BE2C (cell line): ENCODE results near the gene VEGFA.

Experiments used
- DNase-seq: peaks from one replicate; pipeline ENCODE4 v3.0.0-alpha.2; 2020
- H3K27me3 ChIP-seq: fragments of 250-450 bp; sonication (Bioruptor Pico); 2 replicates; pipeline ENCODE4 v1.5.1; 2020; ENCODE audit warnings: mild to moderate bottlenecking
- H3K36me3 ChIP-seq: fragments of 250-450 bp; sonication (Bioruptor Pico); 2 replicates; pipeline ENCODE4 v1.5.1; 2020; ENCODE audit warnings: mild to moderate bottlenecking
- H3K4me1 ChIP-seq: fragments of 250-450 bp; sonication (Bioruptor Pico); 2 replicates; pipeline ENCODE4 v1.5.1; 2020
- H3K4me3 ChIP-seq: 2 replicates; pipeline ENCODE4 v1.5.1; 2011; ENCODE audit warnings: low read depth, low read length
- H3K9me3 ChIP-seq: fragments of 250-450 bp; sonication (Bioruptor Pico); 2 replicates; pipeline ENCODE4 v1.5.1; 2020
- TF ChIP-seq, protein P1 (sequence below): IDR thresholded peaks from 2 replicates; pipeline ENCODE4 v1.5.1; 2012; ENCODE audit warnings: mild to moderate bottlenecking, low read depth, low read length

Gene VEGFA

DNA sequence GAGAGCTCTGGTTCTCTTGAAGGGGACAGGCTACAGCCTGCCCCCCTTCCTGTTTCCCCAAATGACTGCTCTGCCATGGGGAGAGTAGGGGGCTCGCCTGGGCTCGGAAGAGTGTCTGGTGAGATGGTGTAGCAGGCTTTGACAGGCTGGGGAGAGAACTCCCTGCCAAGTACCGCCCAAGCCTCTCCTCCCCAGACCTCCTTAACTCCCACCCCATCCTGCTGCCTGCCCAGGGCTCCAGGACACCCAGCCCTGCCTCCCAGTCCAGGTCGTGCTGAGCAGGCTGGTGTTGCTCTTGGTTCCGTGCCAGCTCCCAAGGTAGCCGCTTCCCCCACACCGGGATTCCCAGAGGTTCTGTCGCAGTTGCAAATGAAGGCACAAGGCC lies 9.8 kb downstream of the VEGFA start:
- Histone ChIP-seq H3K27me3 (no peaks in the 10 kb centered on the region), H3K9me3 (no peaks in the 10 kb centered on the region), H3K4me1 (peaks cover 28% of the 10 kb centered on the region), H3K4me3 (no peak overlapping the region), H3K36me3 (peaks cover 98% of the 10 kb centered on the region)
- TF ChIP-seq, protein P1, sequence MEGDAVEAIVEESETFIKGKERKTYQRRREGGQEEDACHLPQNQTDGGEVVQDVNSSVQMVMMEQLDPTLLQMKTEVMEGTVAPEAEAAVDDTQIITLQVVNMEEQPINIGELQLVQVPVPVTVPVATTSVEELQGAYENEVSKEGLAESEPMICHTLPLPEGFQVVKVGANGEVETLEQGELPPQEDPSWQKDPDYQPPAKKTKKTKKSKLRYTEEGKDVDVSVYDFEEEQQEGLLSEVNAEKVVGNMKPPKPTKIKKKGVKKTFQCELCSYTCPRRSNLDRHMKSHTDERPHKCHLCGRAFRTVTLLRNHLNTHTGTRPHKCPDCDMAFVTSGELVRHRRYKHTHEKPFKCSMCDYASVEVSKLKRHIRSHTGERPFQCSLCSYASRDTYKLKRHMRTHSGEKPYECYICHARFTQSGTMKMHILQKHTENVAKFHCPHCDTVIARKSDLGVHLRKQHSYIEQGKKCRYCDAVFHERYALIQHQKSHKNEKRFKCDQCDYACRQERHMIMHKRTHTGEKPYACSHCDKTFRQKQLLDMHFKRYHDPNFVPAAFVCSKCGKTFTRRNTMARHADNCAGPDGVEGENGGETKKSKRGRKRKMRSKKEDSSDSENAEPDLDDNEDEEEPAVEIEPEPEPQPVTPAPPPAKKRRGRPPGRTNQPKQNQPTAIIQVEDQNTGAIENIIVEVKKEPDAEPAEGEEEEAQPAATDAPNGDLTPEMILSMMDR: no peak
- peak; percentile 82 for DNase-seq

DNA sequence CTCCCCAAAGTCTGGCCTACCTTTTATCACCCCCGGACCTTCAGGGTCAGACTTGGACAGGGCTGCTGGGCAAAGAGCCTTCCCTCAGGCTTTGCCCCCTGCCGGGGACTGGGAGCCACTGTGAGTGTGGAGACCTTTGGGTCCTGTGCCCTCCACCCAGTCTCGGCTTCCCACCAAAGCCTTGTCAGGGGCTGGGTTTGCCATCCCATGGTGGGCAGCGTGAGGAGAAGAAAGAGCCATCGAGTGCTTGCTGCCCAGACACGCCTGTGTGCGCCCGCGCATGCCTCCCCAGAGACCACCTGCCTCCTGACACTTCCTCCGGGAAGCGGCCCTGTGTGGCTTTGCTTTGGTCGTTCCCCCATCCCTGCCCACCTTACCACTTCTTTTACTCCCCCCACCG lies 10.3 kb downstream of the VEGFA start:
- DNase-seq: no peak
- Histone ChIP-seq H3K4me3 (no peak overlapping the region), H3K9me3 (no peaks in the 10 kb centered on the region), H3K4me1 (peaks cover 24% of the 10 kb centered on the region), H3K27me3 (no peaks in the 10 kb centered on the region), H3K36me3 (peaks cover 98% of the 10 kb centered on the region)
- TF ChIP-seq, protein P1: peak; percentile 37

DNA sequence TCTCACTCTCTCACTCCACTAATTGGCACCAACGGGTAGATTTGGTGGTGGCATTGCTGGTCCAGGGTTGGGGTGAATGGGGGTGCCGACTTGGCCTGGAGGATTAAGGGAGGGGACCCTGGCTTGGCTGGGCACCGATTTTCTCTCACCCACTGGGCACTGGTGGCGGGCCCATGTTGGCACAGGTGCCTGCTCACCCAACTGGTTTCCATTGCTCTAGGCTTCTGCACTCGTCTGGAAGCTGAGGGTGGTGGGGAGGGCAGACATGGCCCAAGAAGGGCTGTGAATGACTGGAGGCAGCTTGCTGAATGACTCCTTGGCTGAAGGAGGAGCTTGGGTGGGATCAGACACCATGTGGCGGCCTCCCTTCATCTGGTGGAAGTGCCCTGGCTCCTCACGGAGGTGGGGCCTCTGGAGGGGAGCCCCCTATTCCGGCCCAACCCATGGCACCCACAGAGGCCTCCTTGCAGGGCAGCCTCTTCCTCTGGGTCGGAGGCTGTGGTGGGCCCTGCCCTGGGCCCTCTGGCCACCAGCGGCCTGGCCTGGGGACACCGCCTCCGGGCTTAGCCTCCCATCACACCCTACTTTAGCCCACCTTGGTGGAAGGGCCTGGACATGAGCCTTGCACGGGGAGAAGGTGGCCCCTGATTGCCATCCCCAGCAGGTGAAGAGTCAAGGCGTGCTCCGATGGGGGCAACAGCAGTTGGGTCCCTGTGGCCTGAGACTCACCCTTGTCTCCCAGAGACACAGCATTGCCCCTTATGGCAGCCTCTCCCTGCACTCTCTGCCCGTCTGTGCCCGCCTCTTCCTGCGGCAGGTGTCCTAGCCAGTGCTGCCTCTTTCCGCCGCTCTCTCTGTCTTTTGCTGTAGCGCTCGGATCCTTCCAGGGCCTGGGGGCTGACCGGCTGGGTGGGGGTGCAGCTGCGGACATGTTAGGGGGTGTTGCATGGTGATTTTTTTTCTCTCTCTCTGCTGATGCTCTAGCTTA lies 11.2 kb downstream of the VEGFA start:
- TF ChIP-seq, protein P1: no peak
- Histone ChIP-seq H3K27me3 (no peaks in the 10 kb centered on the region), H3K36me3 (peaks cover 98% of the 10 kb centered on the region), H3K4me3 (no peak overlapping the region), H3K4me1 (peaks cover 20% of the 10 kb centered on the region), H3K9me3 (no peaks in the 10 kb centered on the region)
- no peak for DNase-seq

DNA sequence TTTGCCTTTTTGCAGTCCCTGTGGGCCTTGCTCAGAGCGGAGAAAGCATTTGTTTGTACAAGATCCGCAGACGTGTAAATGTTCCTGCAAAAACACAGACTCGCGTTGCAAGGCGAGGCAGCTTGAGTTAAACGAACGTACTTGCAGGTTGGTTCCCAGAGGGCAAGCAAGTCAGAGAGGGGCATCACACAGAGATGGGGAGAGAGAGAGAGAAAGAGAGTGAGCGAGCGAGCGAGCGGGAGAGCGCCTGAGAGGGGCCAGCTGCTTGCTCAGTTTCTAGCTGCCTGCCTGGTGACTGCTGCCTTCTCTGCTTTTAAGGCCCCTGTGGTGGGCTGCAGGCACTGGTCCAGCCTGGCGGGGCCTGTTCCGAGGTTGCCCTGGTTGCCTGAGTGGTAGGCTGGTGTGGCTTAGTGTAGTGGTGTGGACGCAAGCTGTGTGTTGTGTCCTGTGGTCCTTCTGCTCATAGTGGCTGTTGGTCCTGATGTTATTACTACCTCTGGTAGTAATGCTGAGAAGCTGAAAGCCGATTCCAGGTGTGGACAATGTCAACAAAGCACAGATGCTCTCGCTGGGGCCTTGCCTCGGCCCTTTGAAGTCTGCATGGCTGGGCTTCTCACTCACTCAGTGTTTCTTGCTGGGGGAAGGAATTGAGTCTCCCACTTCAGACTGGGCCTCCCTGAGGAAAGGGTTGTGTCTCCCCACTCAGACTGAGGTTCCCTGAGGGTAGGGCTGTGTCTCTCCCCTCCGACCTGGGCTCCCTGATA lies 12.1 kb downstream of the VEGFA start:
- no peak overlapping the region for H3K4me3 ChIP-seq
- H3K4me1 ChIP-seq: peaks cover 20% of the 10 kb centered on the region
- DNase-seq: no peak
- no peaks in the 10 kb centered on the region for H3K27me3 ChIP-seq
- TF ChIP-seq, protein P1: no peak
- peaks cover 98% of the 10 kb centered on the region for H3K36me3 ChIP-seq
- no peaks in the 10 kb centered on the region for H3K9me3 ChIP-seq

DNA sequence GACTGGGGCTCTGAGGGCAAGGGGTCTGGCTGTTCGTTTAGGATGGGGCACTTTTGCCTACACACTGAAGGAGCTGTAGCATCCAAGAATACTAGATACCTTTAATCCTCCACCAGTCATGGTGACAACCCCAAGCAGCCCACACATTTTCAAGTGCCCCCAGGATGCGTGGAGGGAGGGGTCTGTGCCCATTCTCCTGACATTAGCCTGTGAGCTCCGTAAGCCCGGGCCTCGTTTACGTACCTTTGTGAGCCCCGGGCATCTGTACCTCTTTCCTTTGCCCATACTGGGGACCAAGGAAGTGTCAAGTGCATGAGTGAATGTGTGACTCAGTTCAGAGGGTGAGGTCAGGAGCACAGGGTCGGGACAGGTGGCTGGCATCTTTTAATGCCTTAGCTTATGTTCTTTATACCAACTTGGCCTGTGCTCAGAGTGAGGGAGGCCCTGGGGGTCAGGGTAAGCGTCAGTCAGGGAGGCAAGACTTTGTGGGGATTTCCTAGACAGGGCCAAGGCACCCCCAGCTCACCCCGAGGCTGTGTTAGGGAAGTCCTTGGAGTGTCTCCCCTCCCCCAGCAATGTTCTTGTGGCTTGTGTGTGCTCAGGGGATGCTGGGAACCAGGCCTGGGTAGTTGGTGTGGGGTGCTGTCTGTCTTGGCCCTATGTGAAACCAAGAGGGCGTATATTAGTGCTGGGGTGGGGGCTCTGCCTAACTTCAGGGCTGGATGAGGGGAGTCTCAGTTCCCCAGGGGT lies 12.9 kb downstream of the VEGFA start:
- no peaks in the 10 kb centered on the region for H3K9me3 ChIP-seq
- H3K4me3 ChIP-seq: no peak overlapping the region
- peaks cover 20% of the 10 kb centered on the region for H3K4me1 ChIP-seq
- H3K36me3 ChIP-seq: peaks cover 95% of the 10 kb centered on the region
- TF ChIP-seq, protein P1: no peak
- H3K27me3 ChIP-seq: no peaks in the 10 kb centered on the region
- no peak for DNase-seq
